GM23338 (cell line): ENCODE data around the gene ARF1. TPM values are rescaled to one million over a fixed set of nuclear protein-coding genes. Genes with fewer than 3 reads are reported as not detected.

ENCODE experiments used
- ATAC-seq: fragments of 200-7000 bp; cut with Tn5 transposase; 3 replicates; pipeline ENCODE4 v1.9.1; 2020
- DNase-seq: peaks from one replicate; pipeline ENCODE4 v3.0.0-alpha.2; 2015; ENCODE audit warnings: low spot score
- H2AFZ ChIP-seq: fragments of 200-600 bp; sonication (generic); 2 replicates; pipeline ENCODE4 v1.8.0; 2016; ENCODE audit warnings: antibody characterized with exemption, mild to moderate bottlenecking, moderate library complexity
- H3F3A ChIP-seq: fragments of 200-600 bp; sonication (generic); replicated peaks from 2 replicates; pipeline ENCODE4 v1.8.0; 2017; ENCODE audit warnings: antibody characterized with exemption, mixed run types, low read depth
- H3K27ac ChIP-seq: fragments of 200-600 bp; sonication (generic); 2 replicates; pipeline ENCODE4 v1.6.1; 2016; ENCODE audit warnings: low read depth
- H3K27me3 ChIP-seq: fragments of 200-600 bp; sonication (generic); 2 replicates; pipeline ENCODE4 v1.8.0; 2016; ENCODE audit warnings: mild to moderate bottlenecking, mixed run types, moderate library complexity; ENCODE audit not compliant: insufficient read depth
- H3K36me3 ChIP-seq: fragments of 200-600 bp; sonication (generic); 2 replicates; pipeline ENCODE4 v1.8.0; 2016; ENCODE audit warnings: mild to moderate bottlenecking; ENCODE audit not compliant: insufficient read depth
- H3K4me1 ChIP-seq: fragments of 200-600 bp; sonication (generic); 2 replicates; pipeline ENCODE4 v1.8.0; 2016; ENCODE audit warnings: mild to moderate bottlenecking, moderate library complexity; ENCODE audit not compliant: insufficient read depth
- H3K4me2 ChIP-seq: fragments of 200-600 bp; sonication (generic); 2 replicates; pipeline ENCODE4 v1.7.1; 2017; ENCODE audit warnings: mixed run types
- H3K4me3 ChIP-seq: fragments of 200-600 bp; sonication (generic); 2 replicates; pipeline ENCODE4 v1.6.1; 2016; ENCODE audit warnings: mixed run types
- H3K79me2 ChIP-seq: fragments of 200-600 bp; sonication (generic); replicated peaks from 2 replicates; pipeline ENCODE4 v1.8.0; 2017; ENCODE audit warnings: mild to moderate bottlenecking; ENCODE audit not compliant: insufficient read depth
- H3K9me2 ChIP-seq: fragments of 200-600 bp; sonication (generic); 2 replicates; pipeline ENCODE4 v1.8.0; 2017; ENCODE audit not compliant: insufficient read depth
- H4K20me1 ChIP-seq: fragments of 200-600 bp; sonication (generic); replicated peaks from 2 replicates; pipeline ENCODE4 v1.8.0; 2017; ENCODE audit warnings: mild to moderate bottlenecking; ENCODE audit not compliant: insufficient read depth
- H3K27ac Mint-ChIP-seq: 2 replicates; pipeline ENCODE4 v1.8.0; 2020; ENCODE audit warnings: inconsistent platforms, mild to moderate bottlenecking, moderate library complexity, mixed read lengths
- H3K27me3 Mint-ChIP-seq: 3 replicates; pipeline ENCODE4 v1.8.0; 2022; ENCODE audit warnings: low read depth, mild to moderate bottlenecking, moderate library complexity, mixed read lengths, inconsistent platforms; ENCODE audit not compliant: insufficient read depth, poor library complexity
- H3K36me3 Mint-ChIP-seq: 3 replicates; pipeline ENCODE4 v1.8.0; 2021; ENCODE audit warnings: low read depth, mild to moderate bottlenecking, inconsistent platforms, moderate library complexity, mixed read lengths
- H3K4me1 Mint-ChIP-seq: 3 replicates; pipeline ENCODE4 v1.8.0; 2020; ENCODE audit warnings: mild to moderate bottlenecking, inconsistent platforms, mixed read lengths
- H3K4me3 Mint-ChIP-seq: 3 replicates; pipeline ENCODE4 v1.8.0; 2021; ENCODE audit warnings: moderate library complexity, mild to moderate bottlenecking, inconsistent platforms, mixed read lengths
- H3K9me3 Mint-ChIP-seq: 3 replicates; pipeline ENCODE4 v1.8.0; 2020; ENCODE audit warnings: moderate library complexity, mild to moderate bottlenecking, inconsistent platforms, mixed read lengths
- CREB1 ChIP-seq: fragments of 250-450 bp; sonication (Bioruptor Pico); IDR thresholded peaks from 2 replicates; pipeline ENCODE4 v1.5.0; 2020; ENCODE audit warnings: low read depth, mild to moderate bottlenecking, moderate library complexity
- CTCF ChIP-seq, 2 experiments: fragments of 200-600 bp in 1 of 2; sonication (generic) in 1 of 2; conservative IDR thresholded peaks; 2 replicates each; pipeline versions ENCODE4 v1.5.1 to v1.6.1; 2016 to 2017; ENCODE audit warnings: antibody characterized with exemption in 2 of 2, low read depth in 2 of 2, mild to moderate bottlenecking in 2 of 2, moderate library complexity in 1 of 2
- ETS1 ChIP-seq: IDR thresholded peaks from 2 replicates; pipeline ENCODE4 v1.6.1; 2016; ENCODE audit warnings: antibody characterized with exemption
- EZH2 ChIP-seq: fragments of 200-600 bp; sonication (generic); IDR thresholded peaks from one replicate; pipeline ENCODE4 v1.8.0; 2017; ENCODE audit warnings: antibody characterized with exemption, mild to moderate bottlenecking, low read depth; ENCODE audit not compliant: unreplicated experiment
- EZH2phosphoT487 ChIP-seq: fragments of 200-600 bp; sonication (generic); IDR thresholded peaks from one replicate; pipeline ENCODE4 v1.8.1; 2018; ENCODE audit warnings: antibody characterized with exemption; ENCODE audit not compliant: unreplicated experiment
- JUNB ChIP-seq: IDR thresholded peaks from one replicate; pipeline ENCODE4 v1.6.1; 2016; ENCODE audit warnings: antibody characterized with exemption; ENCODE audit not compliant: unreplicated experiment
- NANOG ChIP-seq: IDR thresholded peaks from 2 replicates; pipeline ENCODE4 v1.6.1; 2016; ENCODE audit warnings: antibody characterized with exemption, borderline replicate concordance
- POLR2AphosphoS5 ChIP-seq: IDR thresholded peaks from 2 replicates; pipeline ENCODE4 v1.6.1; 2016; ENCODE audit warnings: antibody characterized with exemption, low read depth
- REST ChIP-seq: IDR thresholded peaks from one replicate; pipeline ENCODE4 v1.6.1; 2018; ENCODE audit warnings: antibody characterized with exemption; ENCODE audit not compliant: unreplicated experiment
- STAT1 ChIP-seq: IDR thresholded peaks from one replicate; pipeline ENCODE4 v1.6.1; 2016; ENCODE audit warnings: antibody characterized with exemption; ENCODE audit not compliant: unreplicated experiment
- ZNF114 ChIP-seq: fragments of 250-450 bp; sonication (Bioruptor Pico); IDR thresholded peaks from 2 replicates; pipeline ENCODE4 v1.5.0; 2020; ENCODE audit warnings: mild to moderate bottlenecking, moderate library complexity
- ZNF331 ChIP-seq: fragments of 250-450 bp; sonication (Bioruptor Pico); IDR thresholded peaks from 2 replicates; pipeline ENCODE4 v1.5.0; 2020; ENCODE audit warnings: low read depth, mild to moderate bottlenecking, moderate library complexity
- ZNF462 ChIP-seq: fragments of 250-450 bp; sonication (Bioruptor Pico); IDR thresholded peaks from 2 replicates; pipeline ENCODE4 v1.5.0; 2020; ENCODE audit warnings: mild to moderate bottlenecking, moderate library complexity
- polyA plus RNA-seq: library from polyadenylated mRNA; unstranded; fragments of >200 nt; fragmentation: Nextera tagmentation; extraction: Ambion mirVana; gene quantifications from 2 replicates; pipeline ENCODE4 v1.2.1, GENCODE V29; 2016
- total RNA-seq: library from RNA; depleted of rRNA; stranded (reverse); fragments of >200 nt; shearing (Covaris generic); gene quantifications from 2 replicates; pipeline ENCODE4 v1.2.3, GENCODE V29; 2014

Gene ARF1
- total and polyA plus RNA-seq, 2 experiments from 2014 or later, result 210 to 306 TPM

DNA sequence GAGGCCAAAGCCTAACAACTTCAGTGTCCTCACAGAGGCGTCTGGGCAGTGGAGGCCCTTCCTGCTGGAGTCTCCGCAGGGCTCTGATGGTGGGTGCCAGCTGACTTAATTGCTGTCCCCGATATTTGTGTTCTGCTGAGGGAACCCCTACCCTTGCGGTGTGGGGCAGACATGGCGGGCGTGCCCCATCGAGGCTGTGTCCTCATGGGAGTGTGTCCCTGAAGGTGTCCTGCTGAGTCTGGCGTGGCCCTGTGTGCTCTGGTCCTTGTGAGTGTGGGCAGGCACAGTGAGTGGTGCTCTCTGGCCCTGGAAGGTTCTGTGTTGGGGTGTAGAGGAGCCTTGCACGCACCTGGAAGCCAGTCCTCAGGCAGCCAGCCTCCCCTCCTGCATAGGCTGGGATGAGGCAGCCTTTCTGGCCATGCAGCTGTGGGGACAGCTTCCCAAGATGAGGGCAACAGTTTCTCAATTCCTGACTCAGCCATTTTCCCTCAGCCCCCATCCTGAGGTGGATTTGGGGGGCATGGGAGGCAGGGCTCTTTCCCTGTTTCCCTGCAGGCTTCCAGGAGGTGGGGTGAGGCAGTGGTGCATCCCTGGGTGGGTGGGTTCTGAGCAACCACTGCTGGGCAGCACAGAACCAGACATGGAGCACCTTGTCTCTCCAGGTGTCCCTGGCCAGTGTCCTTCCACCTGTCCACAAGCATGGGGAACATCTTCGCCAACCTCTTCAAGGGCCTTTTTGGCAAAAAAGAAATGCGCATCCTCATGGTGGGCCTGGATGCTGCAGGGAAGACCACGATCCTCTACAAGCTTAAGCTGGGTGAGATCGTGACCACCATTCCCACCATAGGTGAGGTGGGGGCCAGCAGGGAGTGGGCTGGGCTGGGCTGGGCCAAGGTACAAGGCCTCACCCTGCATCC is 14.2 kb downstream of the ARF1 start:
- H3K9me3 Mint-ChIP-seq, result peaks cover 11% of the 10 kb centered on the region
- Histone ChIP-seq H2AFZ (no peak overlapping the region), H3K27me3 (no peaks in the 10 kb centered on the region), H3K79me2 (peaks cover 52% of the 10 kb centered on the region), H3K4me1 (no peaks in the 10 kb centered on the region), H3K4me2 (no peak overlapping the region), H4K20me1 (peaks cover 50% of the 10 kb centered on the region), H3K9me2 (no peaks in the 10 kb centered on the region), H3K27ac (no peak overlapping the region), H3K36me3 (peaks cover 3% of the 10 kb centered on the region; the same call in 1 of the 2 replicates), H3F3A (no peaks in the 10 kb centered on the region), H3K4me3 (no peak overlapping the region)
- ATAC-seq (no peak), DNase-seq (no peak)
- peaks cover 13% of the 10 kb centered on the region for H3K27me3 Mint-ChIP-seq
- TF ChIP-seq NANOG (no peak), CREB1 (CRISPR knock-in tag) (no peak), CTCF (conservative IDR thresholded peaks at IDR 0.05; ENCODE audit: low read depth in 2 of 2) (no peak), STAT1 (no peak), EZH2 (no peak), ZNF462 (CRISPR knock-in tag) (no peak), ZNF114 (CRISPR knock-in tag) (no peak), POLR2AphosphoS5 (no peak), ZNF331 (CRISPR knock-in tag) (no peak), EZH2phosphoT487 (no peak), REST (no peak), ETS1 (no peak), JUNB (no peak)
- no peak overlapping the region for H3K4me3 Mint-ChIP-seq
- H3K4me1 Mint-ChIP-seq, result peaks cover 11% of the 10 kb centered on the region
- H3K27ac Mint-ChIP-seq, result no peak overlapping the region
- peaks cover 71% of the 10 kb centered on the region for H3K36me3 Mint-ChIP-seq
